Measurements from ENCODE around the gene FIGNL2. TPM values are rescaled to one million over a fixed set of nuclear protein-coding genes. Genes with fewer than 3 reads are reported as not detected.
"Not testable (repeated sequence)": the region's sequence is repeated elsewhere in the genome, so short reads cannot be mapped to it uniquely, and the experiment has no call there.

FIGNL2 gene
- total RNA-seq, 4 donors from 2014 or later: 1.1 to 2.1 (median 1.3) TPM

DNA sequence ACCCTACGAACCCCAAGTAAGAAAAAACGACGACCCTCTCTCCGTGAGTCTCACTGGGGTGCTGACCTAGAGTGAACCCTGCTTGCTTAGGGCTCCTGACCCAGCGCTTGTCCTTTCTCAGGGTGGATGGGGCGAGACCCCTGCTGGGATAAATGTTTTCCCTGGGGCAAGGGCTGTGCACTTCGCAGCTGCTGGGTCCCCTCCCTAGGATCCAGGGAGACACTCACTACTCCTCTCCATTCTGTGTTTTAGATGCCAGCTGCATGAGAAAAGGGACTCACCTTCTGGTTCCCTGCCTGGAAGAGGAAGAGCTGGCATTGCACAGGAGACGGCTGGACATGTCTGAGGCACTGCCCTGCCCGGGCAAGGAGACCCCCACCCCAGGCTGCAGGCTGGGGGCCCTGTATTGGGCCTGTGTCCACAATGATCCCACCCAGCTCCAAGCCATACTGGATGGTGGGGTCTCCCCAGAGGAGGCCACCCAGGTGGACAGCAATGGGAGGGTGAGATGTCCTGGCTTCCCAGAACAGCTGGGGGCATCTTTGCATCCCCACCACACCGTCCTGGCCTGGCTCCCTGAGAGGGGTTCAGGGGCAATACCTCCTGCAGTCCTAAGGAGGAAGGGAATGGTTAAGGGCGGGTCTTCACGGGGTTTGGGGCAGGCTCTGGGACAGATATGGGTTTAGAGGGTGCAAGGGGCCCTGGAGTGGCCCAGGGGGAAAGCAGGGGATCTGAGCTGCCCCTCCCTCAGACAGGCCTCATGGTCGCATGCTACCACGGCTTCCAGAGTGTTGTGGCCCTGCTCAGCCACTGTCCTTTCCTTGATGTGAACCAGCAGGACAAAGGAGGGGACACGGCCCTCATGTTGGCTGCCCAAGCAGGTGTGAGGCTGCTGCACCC, 40.0 kb upstream of the FIGNL2 start:
- Histone ChIP-seq H3K9me3 (no peaks in the 10 kb centered on the region), H3K4me1 (peaks cover 0 to 24% (median 7%) of the 10 kb centered on the region in 4 donors), H3K36me3 (no peaks in the 10 kb centered on the region), H3K27me3 (no peaks in the 10 kb centered on the region), H3K4me3 (no peak overlapping the region), H3K27ac (no peak overlapping the region)
- WGBS, 2 donors: 69 to 74% methylated on average over 14 to 15 of the region's 15 CpGs
- TF ChIP-seq EP300 (IDR thresholded peaks at IDR 0.05) (no peak), POLR2A (IDR thresholded peaks at IDR 0.05) (no peak)
- TF ChIP-seq, protein P1, sequence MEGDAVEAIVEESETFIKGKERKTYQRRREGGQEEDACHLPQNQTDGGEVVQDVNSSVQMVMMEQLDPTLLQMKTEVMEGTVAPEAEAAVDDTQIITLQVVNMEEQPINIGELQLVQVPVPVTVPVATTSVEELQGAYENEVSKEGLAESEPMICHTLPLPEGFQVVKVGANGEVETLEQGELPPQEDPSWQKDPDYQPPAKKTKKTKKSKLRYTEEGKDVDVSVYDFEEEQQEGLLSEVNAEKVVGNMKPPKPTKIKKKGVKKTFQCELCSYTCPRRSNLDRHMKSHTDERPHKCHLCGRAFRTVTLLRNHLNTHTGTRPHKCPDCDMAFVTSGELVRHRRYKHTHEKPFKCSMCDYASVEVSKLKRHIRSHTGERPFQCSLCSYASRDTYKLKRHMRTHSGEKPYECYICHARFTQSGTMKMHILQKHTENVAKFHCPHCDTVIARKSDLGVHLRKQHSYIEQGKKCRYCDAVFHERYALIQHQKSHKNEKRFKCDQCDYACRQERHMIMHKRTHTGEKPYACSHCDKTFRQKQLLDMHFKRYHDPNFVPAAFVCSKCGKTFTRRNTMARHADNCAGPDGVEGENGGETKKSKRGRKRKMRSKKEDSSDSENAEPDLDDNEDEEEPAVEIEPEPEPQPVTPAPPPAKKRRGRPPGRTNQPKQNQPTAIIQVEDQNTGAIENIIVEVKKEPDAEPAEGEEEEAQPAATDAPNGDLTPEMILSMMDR (IDR thresholded peaks at IDR 0.05): no peak
- no peak for DNase-seq (ENCODE audit: low spot score in 2 of 2)

DNA sequence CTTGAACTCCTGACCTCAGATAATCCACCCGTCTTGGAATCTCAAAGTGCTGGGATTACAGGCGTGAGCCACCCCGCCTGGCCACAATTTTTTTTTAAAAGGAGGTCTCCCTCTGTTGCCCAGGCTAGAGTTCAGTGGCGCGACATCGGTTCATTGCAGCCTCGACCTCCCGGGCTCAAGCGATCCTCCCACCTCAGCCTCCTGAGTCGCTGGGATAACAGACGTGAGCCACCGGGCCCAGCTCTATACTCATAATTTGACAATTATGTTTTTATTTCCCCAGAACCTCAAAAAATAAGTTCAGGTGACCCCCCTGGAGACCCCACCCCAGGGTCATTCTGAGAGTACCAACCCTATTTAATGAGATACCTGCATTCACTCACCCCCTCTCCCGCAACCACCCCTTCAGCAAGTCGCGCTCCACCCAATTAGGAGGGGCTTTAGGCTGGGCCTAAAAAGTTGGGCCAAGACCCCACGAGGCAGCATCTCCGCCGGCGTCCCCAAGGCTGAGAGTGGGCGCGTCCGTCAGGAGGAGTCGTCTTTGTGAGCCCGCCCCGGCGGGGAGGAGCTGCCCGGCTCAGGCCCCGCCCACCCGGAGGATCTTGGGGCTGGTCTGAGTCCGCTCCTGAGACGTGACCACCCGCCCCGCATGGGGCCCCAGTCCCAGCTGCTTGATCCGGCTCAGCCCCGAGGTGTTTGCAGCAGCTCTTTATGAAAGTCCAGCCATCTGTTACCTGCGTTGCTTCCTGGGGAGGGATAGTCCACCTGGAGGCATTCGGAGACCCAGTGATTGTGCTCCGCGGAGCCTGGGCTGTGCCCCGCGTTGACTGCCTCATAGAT, 39.2 kb upstream of the FIGNL2 start, which contains the start of gene ANKRD33:
ANKRD33 (plus strand) TSS at position 628 of the 840 bp plus-strand sequence; CDS start at position 712, 84 bp downstream.
- TF ChIP-seq EP300 (IDR thresholded peaks at IDR 0.05) (no peak), POLR2A (IDR thresholded peaks at IDR 0.05) (no peak)
- TF ChIP-seq, protein P1 (IDR thresholded peaks at IDR 0.05): no peak
- H3K36me3 ChIP-seq: no peaks in the 10 kb centered on the region
- H3K9me3 ChIP-seq: no peaks in the 10 kb centered on the region
- no peaks in the 10 kb centered on the region for H3K27me3 ChIP-seq
- no peak for DNase-seq (ENCODE audit: low spot score in 2 of 2)
- H3K4me3 ChIP-seq: no peak within 1 kb of the TSS
- WGBS, 2 donors: 57 to 62% methylated on average over 35 to 41 of the region's 41 CpGs
- no peak within 1 kb of the TSS for H3K27ac ChIP-seq
- H3K4me1 ChIP-seq: peaks cover 0 to 24% (median 7%) of the 10 kb centered on the region in 4 donors

DNA sequence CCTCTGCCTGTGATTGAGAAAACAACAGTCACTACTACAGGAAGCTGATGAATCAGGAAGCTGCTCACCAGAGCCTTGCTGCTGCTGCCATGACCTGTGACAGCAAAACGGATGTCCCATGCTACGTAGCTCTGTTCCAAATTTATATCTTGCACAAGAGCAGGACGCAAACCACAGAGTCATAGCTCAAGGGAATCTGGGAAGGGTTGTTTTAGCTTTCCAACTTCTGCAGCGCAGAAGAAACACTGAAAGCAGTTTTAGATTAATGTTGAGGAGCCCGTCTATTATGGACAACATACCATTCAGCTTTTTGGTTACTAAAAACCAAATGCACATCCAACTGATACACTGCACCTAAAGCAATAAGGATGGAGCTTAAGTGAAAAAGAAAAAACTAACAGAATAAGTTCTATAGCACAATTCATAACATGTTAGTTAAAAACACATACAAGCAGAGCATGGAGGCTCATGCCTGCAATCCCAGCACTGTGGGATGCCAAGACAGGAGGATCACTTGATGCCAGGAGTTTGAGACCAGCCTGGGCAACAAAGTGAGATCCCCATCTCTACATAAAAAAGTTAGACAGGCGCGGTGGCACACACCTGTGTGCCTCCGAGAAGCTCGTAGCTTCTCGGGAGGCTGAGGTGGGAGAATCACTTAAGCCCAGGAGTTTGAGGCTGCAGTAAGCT, 37.6 kb upstream of the FIGNL2 start:
- Histone ChIP-seq H3K9me3 (no peaks in the 10 kb centered on the region), H3K36me3 (no peaks in the 10 kb centered on the region), H3K27ac (peak overlapping the region in 3 of 4 donors; percentile 51 to 81 (median 76)), H3K4me1 (peaks cover 0 to 24% (median 7%) of the 10 kb centered on the region in 4 donors), H3K27me3 (no peaks in the 10 kb centered on the region), H3K4me3 (no peak overlapping the region)
- TF ChIP-seq POLR2A (IDR thresholded peaks at IDR 0.05): peak in 1 of 2 donors; percentile 22
- TF ChIP-seq, protein P1 (IDR thresholded peaks at IDR 0.05): no peak
- TF ChIP-seq EP300 (IDR thresholded peaks at IDR 0.05): peak; percentile 98
- WGBS, 2 donors: 52% methylated on average over 10 of the region's 10 CpGs
- peak; percentile 65 to 85 for DNase-seq (ENCODE audit: low spot score in 2 of 2)

DNA sequence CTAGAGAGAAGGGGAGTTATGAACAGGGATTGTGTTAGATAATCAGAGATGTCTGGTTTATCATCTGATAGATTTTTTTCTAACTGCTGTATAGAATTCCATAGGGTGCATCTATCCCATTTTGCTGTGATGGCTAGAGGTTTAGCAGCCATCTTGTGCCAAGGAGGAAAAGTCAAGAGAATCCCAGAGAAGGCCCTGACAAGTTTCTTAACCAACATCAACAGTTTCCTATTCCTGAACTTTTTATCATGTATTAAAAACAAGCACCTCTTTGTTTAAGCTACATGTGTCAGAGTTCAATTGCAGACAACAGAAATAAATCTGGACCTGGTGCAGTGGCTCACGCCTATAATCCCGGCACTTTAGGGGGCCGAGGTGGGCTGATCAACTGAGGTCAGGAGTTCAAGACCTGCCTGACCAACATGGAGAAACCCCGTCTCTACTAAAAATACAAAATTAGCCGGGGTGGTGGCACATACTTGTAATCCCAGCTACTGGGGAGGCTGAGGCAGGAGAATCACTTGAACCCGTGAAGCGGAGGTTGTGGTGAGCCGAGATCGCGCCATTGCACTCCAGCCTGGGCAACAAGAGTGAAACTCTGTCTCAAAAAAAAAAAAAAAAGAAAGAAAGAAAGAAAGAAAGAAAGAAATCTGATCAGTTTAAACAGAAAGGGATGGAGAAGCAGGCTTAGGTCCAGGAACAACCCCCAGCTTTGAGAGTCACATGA, 36.9 kb upstream of the FIGNL2 start:
- H3K27ac ChIP-seq: peak overlapping the region in 3 of 4 donors; percentile 51 to 81 (median 76)
- not testable (repeated sequence) for H3K4me3 ChIP-seq; H3K36me3 ChIP-seq; H3K27me3 ChIP-seq; H3K9me3 ChIP-seq; DNase-seq (ENCODE audit: low spot score in 2 of 2)
- WGBS, 2 donors: 62 to 64% methylated on average over 10 of the region's 10 CpGs
- H3K4me1 ChIP-seq: peaks cover 0 to 24% (median 7%) of the 10 kb centered on the region in 4 donors

All from tibial nerve (tissue), 4 donors.